Measurements from ENCODE around the gene GALNT4.

Gene GALNT4

GRCh38 chr12:89490922-89491321 is 33.7 kb downstream of the GALNT4 start:
- DNase-seq, result no peak

- DNase-seq, result no peak
These were observed 38.3 kb downstream of the GALNT4 start for GRCh38 chr12:89486264-89486663.

GRCh38 chr12:89484470-89484869 is 40.1 kb downstream of the GALNT4 start:
- no peak for DNase-seq

- no peak for DNase-seq
These were observed 43.2 kb downstream of the GALNT4 start for GRCh38 chr12:89481213-89481914.

- no peak for DNase-seq
These were observed 44.6 kb downstream of the GALNT4 start for GRCh38 chr12:89479982-89480381.

GRCh38 chr12:89477633-89478279 is 46.8 kb downstream of the GALNT4 start:
- no peak for DNase-seq

- no peak for DNase-seq
These were observed 47.5 kb downstream of the GALNT4 start for GRCh38 chr12:89476904-89477595.

GRCh38 chr12:89476232-89476631 is 48.4 kb downstream of the GALNT4 start:
- DNase-seq, result no peak

GRCh38 chr12:89475203-89475990 is 49.2 kb downstream of the GALNT4 start:
- no peak for DNase-seq

- no peak for DNase-seq
These were observed 50.0 kb downstream of the GALNT4 start for GRCh38 chr12:89474615-89475014.
